ENCODE data around the gene WNT6. TPM values are rescaled to one million over a fixed set of nuclear protein-coding genes. Genes with fewer than 3 reads are reported as not detected.
A peak's percentile ranks its signal among the peaks of the same experiment; 100 is the strongest.

Gene WNT6
- total and polyA plus RNA-seq, 2 of the 8 experiments (the other 6 are each of a cell fraction or from before 2014, with no cell fraction given) = not detected

GRCh38 chr2:218876562-218877219, 17.1 kb downstream of the WNT6 start:
- no peak overlapping the region for H2BK20ac ChIP-seq (ENCODE audit: low read length)
- H3K4me1 ChIP-seq (replicated peaks in 1 of 4; ENCODE audit: control insufficient read depth in 3 of 4, insufficient read depth in 4 of 4, low read length in 3 of 4) = peaks cover 0 to 42% (median 27%) of the 10 kb centered on the region in 4 experiments; a peak in 6 of 7 replicates
- no peak overlapping the region for H2BK120ac ChIP-seq (replicated peaks; ENCODE audit: low read depth, low read length)
- peaks cover 5% of the 10 kb centered on the region; the same call in 1 of the 2 replicates for H3K23me2 ChIP-seq (ENCODE audit: low read depth, low read length)
- H2AFZ ChIP-seq (ENCODE audit: low read length) = no peak overlapping the region
- no peak overlapping the region for H3K23ac ChIP-seq (ENCODE audit: insufficient read length)
- POLR2A ChIA-PET (ENCODE audit: partially characterized antibody) = interaction anchor here (0.9 to 2.2 kb wide), 7 partner anchors 14 to 118 kb away, joined by 3 to 9 read pairs (median 3); partner anchors contain the start of gene WNT6
- no peak overlapping the region for H2BK15ac ChIP-seq (ENCODE audit: low read length)
- no peak overlapping the region for H3K56ac ChIP-seq (replicated peaks; ENCODE audit: insufficient read length, low read depth, low read length)
- no peak overlapping the region for H3K18ac ChIP-seq (ENCODE audit: extremely low read depth, low read length)
- H4K8ac ChIP-seq (ENCODE audit: extremely low read depth, insufficient read depth, low read length) = no peak overlapping the region
- no peaks in the 10 kb centered on the region; a peak in 1 of 4 replicates for H3K9me3 ChIP-seq (ENCODE audit: insufficient read depth in 2 of 2, low read depth in 1 of 2, low read length in 1 of 2)
- no peak overlapping the region for H4K5ac ChIP-seq (ENCODE audit: insufficient read length, low read depth, low read length)
- H2AK5ac ChIP-seq (ENCODE audit: low read depth, low read length) = no peak overlapping the region
- no peak overlapping the region for H3K4ac ChIP-seq (replicated peaks; ENCODE audit: insufficient read length, low read depth, low read length)
- H2BK5ac ChIP-seq (ENCODE audit: low read depth, low read length) = no peak overlapping the region
- H4K91ac ChIP-seq (replicated peaks; ENCODE audit: insufficient read length, low read length) = no peak overlapping the region
- H3K36me3 ChIP-seq (ENCODE audit: control insufficient read depth in 2 of 4, insufficient read depth in 4 of 4, low read length in 3 of 4) = peaks cover 0 to 7% (median 0%) of the 10 kb centered on the region in 4 experiments; a peak in 1 of 8 replicates
- H3K27me3 ChIP-seq (replicated peaks in 1 of 4; ENCODE audit: control insufficient read depth in 3 of 4, extremely low read depth in 1 of 4, insufficient read depth in 3 of 4, low read length in 3 of 4) = peaks cover 97 to 100% (median 99%) of the 10 kb centered on the region in 4 experiments
- peak; percentile 81 for FAIRE-seq
- H3K79me2 ChIP-seq (ENCODE audit: control insufficient read depth in 1 of 2, insufficient read depth in 2 of 2, low read length in 2 of 2) = no peaks in the 10 kb centered on the region
- CTCF ChIA-PET (ENCODE audit: partially characterized antibody) = interaction anchor here (0.7 to 21.8 kb wide), 45 partner anchors 8 to 280 kb away, joined by 3 to 783 read pairs (median 5); partner anchors contain the start of genes CDK5R2, CRYBA2, FEV and WNT6
- no peak overlapping the region; the same call in 1 of the 2 replicates for H2BK12ac ChIP-seq (ENCODE audit: low read depth, low read length)
- H3K14ac ChIP-seq (ENCODE audit: insufficient read length) = no peak overlapping the region
- peaks cover 14 to 37% of the 10 kb centered on the region in 2 experiments for H4K20me1 ChIP-seq (replicated peaks in 1 of 2; ENCODE audit: control insufficient read depth in 1 of 2, insufficient read depth in 2 of 2, low read length in 2 of 2)
- no peak overlapping the region for H3K4me3 ChIP-seq (ENCODE audit: extremely low read depth in 1 of 4, insufficient read depth in 2 of 4, low read depth in 3 of 4, low read length in 4 of 4)
- H3K4me2 ChIP-seq (ENCODE audit: insufficient read depth in 1 of 2, low read depth in 2 of 2, low read length in 2 of 2) = no peak overlapping the region
- peak in 1 of 2 experiments; percentile 90 for DNase-seq (ENCODE audit: low read depth in 1 of 2, low spot score in 2 of 2)
- no peak overlapping the region for H3K9ac ChIP-seq (replicated peaks in 1 of 4; ENCODE audit: extremely low read depth in 1 of 4, low read depth in 3 of 4, low read length in 3 of 4)
- 0% methylated on average over 3 of the region's 3 CpGs; no CpG with 5 or more reads in 1 of the 2 experiments for WGBS, 2 experiments (ENCODE audit: extremely low coverage in 1 of 2, insufficient coverage in 1 of 2, insufficient read length in 1 of 2, insufficient replicate concordance in 2 of 2, low coverage in 1 of 2, low lambda C conversion rate in 2 of 2, missing lambda C conversion rate in 1 of 2)
- no peak overlapping the region for H3K27ac ChIP-seq (ENCODE audit: low read depth, low read length)
- no peaks in the 10 kb centered on the region for H3K79me1 ChIP-seq (ENCODE audit: low read depth, low read length)
- TF ChIP-seq POLR2AphosphoS5 (IDR thresholded peaks at IDR 0.05; ENCODE audit: low read depth, low read length) = no peak
- no peak for TF ChIP-seq GTF2F1 (IDR thresholded peaks at IDR 0.05; ENCODE audit: borderline replicate concordance, low read depth, low read length)
- no peak for TF ChIP-seq TEAD4 (IDR thresholded peaks at IDR 0.05; ENCODE audit: low read depth, low read length)
- no peak for TF ChIP-seq SAP30 (IDR thresholded peaks at IDR 0.05; ENCODE audit: insufficient read depth, insufficient replicate concordance, low read length)
- peak; percentile 90 to 97 for TF ChIP-seq RAD21 (IDR thresholded peaks at IDR 0.05 in 1 of 2, conservative IDR thresholded peaks at IDR 0.05 in 1 of 2; ENCODE audit: low read depth in 2 of 2, low read length in 2 of 2)
- TF ChIP-seq CREB1 (IDR thresholded peaks at IDR 0.05) = no peak
- TF ChIP-seq POLR2A (IDR thresholded peaks at IDR 0.05; ENCODE audit: control extremely low read depth in 1 of 2, low read depth in 2 of 2, low read length in 2 of 2) = no peak
- no peak for TF ChIP-seq RNF2 (IDR thresholded peaks at IDR 0.05; ENCODE audit: borderline replicate concordance, low read depth, low read length, missing control alignments, poor library complexity, severe bottlenecking)
- peak in 2 of 3 experiments; percentile 94 to 96; a peak in 3 of 4 replicates for TF ChIP-seq CTCF (IDR thresholded peaks at IDR 0.05; ENCODE audit: control extremely low read depth in 1 of 3, insufficient read depth in 1 of 3, low read depth in 1 of 3, low read length in 3 of 3)
